ENCODE data around the gene SYT1. TPM values are rescaled to one million over a fixed set of nuclear protein-coding genes. Genes with fewer than 3 reads are reported as not detected.

The SYT1 gene
- total RNA-seq, 1 experiment from 2014 or later = 5.9 TPM

- DNase-seq (ENCODE audit: low spot score) = no peak
Observed at GRCh38 chr12:79434561-79434960, 570.0 kb downstream of the SYT1 start.

GRCh38 chr12:79435742-79436141 is 571.2 kb downstream of the SYT1 start:
- DNase-seq (ENCODE audit: low spot score) = no peak

GRCh38 chr12:79438480-79439174 is 574.1 kb downstream of the SYT1 start:
- no peak for DNase-seq (ENCODE audit: low spot score)

- DNase-seq (ENCODE audit: low spot score) = no peak
Observed at GRCh38 chr12:79439175-79439825, 574.7 kb downstream of the SYT1 start.

GRCh38 chr12:79441534-79441933 is 577.0 kb downstream of the SYT1 start:
- DNase-seq (ENCODE audit: low spot score) = no peak

GRCh38 chr12:79442396-79442795 is 577.8 kb downstream of the SYT1 start:
- no peak for DNase-seq (ENCODE audit: low spot score)

GRCh38 chr12:79444089-79444488 is 579.5 kb downstream of the SYT1 start:
- peak; percentile 32 for DNase-seq (ENCODE audit: low spot score)

- no peak for DNase-seq (ENCODE audit: low spot score)
Observed at GRCh38 chr12:79448816-79449215, 584.2 kb downstream of the SYT1 start.

- no peak for DNase-seq (ENCODE audit: low spot score)
Observed at GRCh38 chr12:79451365-79451764, 586.8 kb downstream of the SYT1 start.

GRCh38 chr12:79451978-79452377 is 587.4 kb downstream of the SYT1 start:
- peak; percentile 85 for DNase-seq (ENCODE audit: low spot score)

GRCh38 chr12:79452906-79453305 is 588.3 kb downstream of the SYT1 start:
- peak; percentile 9 for DNase-seq (ENCODE audit: low spot score)

GRCh38 chr12:79453820-79454219 is 589.2 kb downstream of the SYT1 start:
- DNase-seq (ENCODE audit: low spot score) = no peak

GRCh38 chr12:79454338-79454843 is 589.8 kb downstream of the SYT1 start:
- peak; percentile 10 for DNase-seq (ENCODE audit: low spot score)

- DNase-seq (ENCODE audit: low spot score) = no peak
Observed at GRCh38 chr12:79455286-79455685, 590.7 kb downstream of the SYT1 start.

- no peak for DNase-seq (ENCODE audit: low spot score)
Observed at GRCh38 chr12:79482323-79482722, 617.7 kb downstream of the SYT1 start.

GRCh38 chr12:79482921-79483320 is 618.3 kb downstream of the SYT1 start:
- DNase-seq (ENCODE audit: low spot score) = no peak

- DNase-seq (ENCODE audit: low spot score) = no peak
Observed at GRCh38 chr12:79486154-79486553, 621.6 kb downstream of the SYT1 start.

GRCh38 chr12:79487386-79488110 is 623.0 kb downstream of the SYT1 start:
- no peak for DNase-seq (ENCODE audit: low spot score)
